CD4-positive, alpha-beta T cell treated with Interleukin-10 for 1 hour (primary cell): ENCODE results near the gene KMT2B.
"Not testable (repeated sequence)": the region's sequence is repeated elsewhere in the genome, so short reads cannot be mapped to it uniquely, and the experiment has no call there.

Experiments
- DNase-seq: peaks from one replicate; pipeline ENCODE4 v3.0.0-alpha.2; 2020

KMT2B gene

DNA sequence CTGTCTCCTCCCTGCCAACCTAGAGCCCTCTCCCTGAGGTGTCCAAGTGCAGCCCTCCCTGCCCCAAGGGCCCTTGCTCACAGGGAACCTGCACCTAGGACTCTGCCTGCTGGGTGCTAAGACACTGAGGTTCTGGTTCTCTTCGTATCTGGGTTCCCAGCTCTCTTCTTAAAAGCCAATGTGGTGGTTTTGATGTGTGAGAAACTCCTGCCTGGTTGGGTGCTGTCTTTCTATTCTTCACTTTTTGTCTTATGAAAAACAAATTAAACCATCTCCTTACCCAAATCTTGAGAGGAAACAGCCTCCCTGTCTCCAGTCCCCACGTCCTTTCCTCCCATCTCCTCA lies 4.3 kb upstream of the KMT2B start:
- no peak for DNase-seq

DNA sequence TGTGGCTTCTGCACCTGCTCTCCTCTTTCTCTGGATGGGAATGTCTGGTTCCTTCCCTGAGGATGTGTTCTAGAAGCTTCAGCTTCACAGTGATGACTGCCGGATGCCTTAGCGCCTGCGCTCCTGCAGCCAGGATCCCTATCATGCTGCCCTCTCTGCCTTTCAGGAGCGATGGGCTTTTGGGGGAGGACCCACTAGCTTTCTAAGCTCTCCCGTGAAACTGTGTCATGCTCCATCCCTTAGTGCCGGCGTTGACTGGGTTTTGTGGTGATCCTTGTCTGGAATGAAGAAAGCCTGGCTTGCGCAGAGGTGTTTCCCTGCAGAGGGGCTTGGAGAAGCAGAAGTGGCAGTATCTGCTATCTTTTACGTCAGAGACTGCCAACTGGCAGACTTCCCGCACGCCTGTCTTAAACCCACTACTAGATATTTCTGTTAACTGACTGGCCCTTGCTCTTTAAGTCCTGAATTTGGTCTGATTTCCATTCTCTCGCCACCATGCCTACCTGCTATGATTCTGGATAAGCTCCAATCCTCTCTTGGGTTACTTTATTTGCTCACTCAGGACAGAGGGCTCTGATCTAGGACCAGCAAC lies 3.8 kb upstream of the KMT2B start:
- no peak for DNase-seq

DNA sequence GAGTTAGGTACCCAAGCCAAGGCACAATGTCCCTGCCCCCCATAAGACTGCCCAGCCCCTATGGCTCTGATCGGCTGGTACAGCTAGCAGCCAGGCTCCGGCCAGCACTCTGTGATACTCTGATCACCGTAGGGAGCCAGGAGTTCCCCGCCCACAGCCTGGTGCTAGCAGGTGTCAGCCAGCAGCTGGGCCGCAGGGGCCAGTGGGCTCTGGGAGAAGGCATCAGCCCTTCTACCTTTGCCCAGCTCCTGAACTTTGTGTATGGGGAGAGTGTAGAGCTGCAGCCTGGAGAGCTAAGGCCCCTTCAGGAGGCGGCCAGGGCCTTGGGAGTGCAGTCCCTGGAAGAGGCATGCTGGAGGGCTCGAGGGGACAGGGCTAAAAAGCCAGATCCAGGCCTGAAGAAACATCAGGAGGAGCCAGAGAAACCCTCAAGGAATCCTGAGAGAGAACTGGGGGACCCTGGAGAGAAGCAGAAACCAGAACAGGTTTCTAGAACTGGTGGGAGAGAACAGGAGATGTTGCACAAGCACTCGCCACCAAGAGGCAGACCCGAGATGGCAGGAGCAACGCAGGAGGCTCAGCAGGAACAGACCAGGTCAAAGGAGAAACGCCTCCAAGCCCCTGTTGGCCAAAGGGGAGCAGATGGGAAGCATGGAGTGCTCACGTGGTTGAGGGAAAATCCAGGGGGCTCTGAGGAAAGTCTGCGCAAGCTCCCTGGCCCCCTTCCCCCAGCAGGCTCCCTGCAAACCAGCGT lies 3.0 kb upstream of the KMT2B start:
- DNase-seq: no peak

DNA sequence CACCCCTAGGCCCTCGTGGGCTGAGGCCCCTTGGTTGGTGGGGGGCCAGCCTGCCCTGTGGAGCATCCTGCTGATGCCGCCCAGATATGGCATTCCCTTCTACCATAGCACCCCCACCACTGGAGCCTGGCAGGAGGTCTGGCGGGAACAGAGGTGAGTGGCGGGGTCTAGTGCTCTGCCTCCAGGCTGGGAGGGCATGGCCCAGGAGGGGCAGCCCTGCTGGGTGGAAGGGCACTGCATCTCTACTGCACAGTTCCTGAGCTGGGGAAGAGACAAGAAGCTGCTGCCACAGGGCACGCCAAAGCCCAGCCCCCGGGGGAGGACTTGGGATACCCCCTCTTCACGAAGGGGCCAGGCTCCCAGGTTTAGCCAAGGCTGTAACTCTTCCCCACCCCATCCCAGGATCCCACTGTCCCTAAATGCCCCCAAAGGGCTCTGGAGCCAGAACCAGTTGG lies 2.4 kb upstream of the KMT2B start:
- DNase-seq: no peak

DNA sequence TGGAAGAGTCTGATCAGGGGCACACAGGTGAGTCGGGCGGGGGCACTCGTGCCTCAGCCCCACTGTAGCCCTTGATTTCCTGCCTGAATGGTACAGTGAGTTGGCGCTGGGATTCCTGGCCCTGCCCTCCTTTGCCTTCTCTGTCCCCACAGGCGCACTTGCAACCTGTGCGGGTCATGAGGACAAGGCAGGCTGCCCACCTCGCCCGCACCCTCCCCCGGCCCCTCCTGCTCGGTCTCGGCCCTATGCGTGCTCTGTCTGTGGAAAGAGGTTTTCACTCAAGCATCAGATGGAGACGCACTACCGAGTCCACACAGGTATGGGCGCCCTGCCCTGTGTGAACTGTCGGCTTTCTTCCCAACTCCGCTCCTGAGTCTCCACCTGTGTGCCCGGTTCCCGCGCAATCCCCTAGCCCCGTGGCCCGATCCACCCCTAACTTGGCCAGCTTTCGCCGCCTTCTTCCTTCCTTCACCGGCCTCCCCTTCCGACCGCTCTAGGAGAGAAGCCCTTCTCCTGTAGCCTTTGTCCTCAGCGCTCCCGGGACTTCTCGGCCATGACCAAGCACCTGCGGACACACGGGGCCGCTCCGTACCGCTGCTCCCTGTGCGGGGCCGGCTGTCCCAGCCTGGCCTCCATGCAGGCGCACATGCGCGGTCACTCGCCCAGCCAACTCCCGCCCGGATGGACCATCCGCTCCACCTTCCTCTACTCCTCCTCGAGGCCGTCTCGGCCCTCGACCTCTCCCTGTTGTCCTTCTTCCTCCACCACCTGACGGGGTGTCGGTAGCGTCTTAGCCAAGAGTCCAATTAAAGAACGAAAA lies 1.6 kb upstream of the KMT2B start:
- peak; percentile 16 for DNase-seq

DNA sequence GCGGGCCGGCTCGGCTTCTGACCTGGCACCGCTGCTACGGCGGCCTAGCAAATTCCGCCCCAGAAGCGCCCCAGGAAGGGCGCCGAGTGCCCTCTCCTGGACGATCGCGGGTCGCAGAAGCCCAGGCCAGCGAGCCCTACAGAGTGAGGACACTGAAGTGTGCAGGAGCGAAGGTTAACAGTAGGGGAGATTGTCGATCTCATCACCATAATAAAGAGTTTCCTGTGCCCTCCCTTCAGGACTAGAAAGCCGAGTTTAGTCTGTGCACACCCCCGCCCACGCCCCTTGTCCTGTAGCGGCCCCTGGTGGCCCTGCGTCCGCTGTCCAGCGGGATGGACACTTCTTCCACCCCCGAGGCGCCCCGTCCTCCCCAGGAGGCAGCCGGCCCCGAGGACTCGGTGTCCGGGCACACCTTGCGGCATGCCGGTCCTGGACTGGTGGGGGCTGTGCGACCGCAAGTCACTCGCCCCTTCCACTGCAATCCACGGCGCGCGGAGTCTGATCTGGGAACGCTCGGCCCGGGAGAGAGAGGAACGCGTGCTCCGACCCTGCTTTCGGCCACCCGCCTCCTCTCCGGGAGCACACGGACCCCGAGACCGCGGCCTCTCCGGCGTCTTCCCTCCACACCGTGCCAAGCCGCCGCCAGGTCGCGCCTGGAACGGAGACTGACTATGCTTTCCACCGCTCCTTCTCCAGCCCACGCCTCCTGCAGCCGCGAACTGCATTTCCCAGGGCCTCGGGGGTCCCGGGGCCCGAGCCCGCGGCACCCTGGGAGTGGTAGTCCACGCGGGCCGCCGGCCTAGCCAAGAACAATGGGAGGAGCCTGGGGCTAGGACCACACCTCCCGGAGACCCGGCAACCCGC lies 770 bp upstream of the KMT2B start:
- peak; percentile 98 for DNase-seq

DNA sequence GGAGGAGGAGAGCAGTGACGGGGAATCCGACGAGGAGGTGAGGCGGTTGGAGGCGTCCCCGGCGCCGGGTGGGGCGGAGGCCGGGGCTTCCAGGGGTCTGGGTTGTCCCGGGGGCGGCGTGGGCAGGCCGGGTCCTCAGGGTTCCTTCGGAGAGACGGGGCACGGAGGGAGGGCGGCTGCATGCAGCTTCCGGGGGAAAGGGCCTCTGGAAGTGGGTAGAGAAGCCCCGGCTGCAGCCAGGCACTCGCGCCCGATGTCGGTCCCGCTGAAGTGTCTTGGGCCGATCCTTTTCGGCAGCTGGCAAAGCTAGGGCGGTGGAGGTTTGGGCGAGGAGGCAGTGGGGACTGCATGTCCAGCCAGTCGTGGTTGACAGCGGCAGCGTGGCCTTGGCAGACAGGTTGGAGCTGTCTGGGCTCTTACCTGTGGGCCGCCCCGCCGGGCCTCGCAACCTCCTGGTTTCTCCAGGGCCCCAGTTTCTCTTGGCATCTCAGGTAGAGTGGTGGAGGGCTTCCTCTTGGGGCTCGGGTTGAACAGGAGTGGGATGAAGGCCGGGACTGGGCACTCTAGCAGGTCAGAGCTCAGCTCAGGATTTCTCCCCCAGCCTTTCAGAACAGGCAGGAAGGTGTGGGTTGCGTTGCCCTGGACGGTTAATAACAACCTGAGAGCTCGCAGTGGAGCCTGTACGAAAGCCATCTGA lies 690 bp downstream of the KMT2B start:
- peak; percentile 42 for DNase-seq

DNA sequence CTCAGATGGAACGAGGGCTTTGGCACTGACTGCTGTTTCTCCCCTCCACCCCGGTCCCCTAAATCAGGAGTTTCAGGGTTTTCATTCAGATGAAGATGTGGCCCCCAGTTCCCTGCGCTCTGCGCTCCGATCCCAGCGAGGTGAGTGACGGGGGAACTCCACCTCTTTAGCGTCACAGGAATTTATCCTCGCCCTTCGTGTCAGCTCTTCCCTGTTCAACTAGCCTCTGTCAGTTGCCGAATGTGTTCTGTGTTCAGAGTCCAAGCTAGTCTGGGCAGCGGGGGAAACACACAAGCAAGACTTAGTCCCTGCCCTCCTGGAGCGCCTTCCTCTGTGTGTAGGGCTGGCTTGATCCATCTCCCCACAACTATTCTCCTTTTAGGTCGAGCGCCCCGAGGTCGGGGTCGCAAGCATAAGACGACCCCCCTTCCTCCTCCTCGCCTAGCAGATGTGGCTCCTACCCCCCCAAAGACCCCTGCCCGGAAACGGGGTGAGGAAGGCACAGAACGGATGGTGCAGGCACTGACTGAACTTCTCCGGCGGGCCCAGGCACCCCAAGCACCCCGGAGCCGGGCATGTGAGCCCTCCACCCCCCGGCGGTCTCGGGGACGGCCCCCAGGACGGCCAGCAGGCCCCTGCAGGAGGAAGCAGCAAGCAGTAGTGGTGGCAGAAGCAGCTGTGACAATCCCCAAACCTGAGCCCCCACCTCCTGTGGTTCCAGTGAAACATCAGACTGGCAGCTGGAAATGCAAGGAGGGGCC lies 1.8 kb downstream of the KMT2B start:
- DNase-seq: no peak

DNA sequence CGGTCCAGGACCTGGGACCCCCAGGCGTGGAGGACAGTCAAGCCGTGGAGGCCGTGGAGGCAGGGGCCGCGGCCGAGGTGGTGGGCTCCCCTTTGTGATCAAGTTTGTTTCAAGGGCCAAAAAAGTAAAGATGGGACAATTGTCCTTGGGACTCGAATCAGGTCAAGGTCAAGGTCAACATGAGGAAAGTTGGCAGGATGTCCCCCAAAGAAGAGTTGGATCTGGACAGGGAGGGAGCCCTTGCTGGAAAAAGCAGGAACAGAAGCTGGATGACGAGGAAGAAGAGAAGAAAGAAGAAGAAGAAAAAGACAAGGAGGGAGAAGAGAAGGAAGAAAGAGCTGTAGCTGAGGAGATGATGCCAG lies 2.3 kb downstream of the KMT2B start:
- no peak for DNase-seq

DNA sequence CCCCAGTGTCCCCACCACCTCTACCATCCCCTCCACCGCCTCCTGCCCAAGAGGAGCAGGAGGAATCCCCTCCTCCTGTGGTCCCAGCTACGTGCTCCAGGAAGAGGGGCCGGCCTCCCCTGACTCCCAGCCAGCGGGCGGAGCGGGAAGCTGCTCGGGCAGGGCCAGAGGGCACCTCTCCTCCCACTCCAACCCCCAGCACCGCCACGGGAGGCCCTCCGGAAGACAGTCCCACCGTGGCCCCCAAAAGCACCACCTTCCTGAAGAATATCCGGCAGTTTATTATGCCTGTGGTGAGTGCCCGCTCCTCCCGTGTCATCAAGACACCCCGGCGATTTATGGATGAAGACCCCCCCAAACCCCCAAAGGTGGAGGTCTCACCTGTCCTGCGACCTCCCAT lies 2.8 kb downstream of the KMT2B start:
- no peak for DNase-seq

DNA sequence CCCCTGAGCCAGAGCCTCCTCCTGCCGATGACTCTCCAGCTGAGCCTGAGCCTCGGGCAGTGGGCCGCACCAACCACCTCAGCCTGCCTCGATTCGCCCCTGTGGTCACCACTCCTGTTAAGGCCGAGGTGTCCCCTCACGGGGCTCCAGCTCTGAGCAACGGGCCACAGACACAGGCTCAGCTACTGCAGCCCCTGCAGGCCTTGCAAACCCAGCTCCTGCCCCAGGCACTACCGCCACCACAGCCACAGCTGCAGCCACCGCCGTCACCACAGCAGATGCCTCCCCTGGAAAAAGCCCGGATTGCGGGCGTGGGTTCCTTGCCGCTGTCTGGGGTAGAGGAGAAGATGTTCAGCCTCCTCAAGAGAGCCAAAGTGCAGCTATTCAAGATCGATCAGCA lies 3.6 kb downstream of the KMT2B start:
- DNase-seq: no peak

DNA sequence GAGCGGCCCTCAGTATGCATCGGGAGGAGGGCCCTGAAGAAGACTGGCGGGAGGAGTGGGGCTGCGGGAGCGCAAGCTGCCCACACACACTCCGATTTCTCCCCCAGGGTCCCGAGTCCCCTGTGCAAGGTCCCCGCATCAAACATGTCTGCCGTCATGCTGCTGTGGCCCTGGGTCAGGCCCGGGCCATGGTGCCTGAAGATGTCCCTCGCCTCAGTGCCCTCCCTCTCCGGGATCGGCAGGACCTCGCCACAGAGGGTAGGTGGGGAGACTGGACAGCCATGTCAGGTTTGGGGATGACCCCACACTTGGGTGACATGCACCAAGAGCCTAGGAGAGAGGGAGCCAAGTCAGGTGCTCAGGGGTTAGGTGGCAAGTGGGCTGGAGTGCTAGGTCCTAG lies 4.7 kb downstream of the KMT2B start:
- no peak for DNase-seq

DNA sequence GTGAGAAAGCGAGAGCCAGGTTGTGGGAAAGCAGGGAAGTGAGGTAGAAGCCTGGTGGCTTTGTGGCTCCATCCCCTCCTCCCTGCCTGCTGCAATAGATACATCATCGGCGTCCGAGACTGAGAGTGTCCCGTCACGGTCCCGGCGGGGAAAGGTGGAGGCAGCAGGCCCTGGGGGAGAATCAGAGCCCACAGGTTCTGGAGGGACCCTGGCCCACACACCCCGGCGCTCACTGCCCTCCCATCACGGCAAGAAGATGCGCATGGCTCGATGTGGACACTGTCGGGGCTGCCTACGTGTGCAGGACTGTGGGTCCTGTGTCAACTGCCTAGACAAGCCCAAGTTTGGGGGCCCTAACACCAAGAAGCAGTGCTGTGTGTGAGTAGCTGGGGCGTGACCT lies 5.1 kb downstream of the KMT2B start:
- no peak for DNase-seq

DNA sequence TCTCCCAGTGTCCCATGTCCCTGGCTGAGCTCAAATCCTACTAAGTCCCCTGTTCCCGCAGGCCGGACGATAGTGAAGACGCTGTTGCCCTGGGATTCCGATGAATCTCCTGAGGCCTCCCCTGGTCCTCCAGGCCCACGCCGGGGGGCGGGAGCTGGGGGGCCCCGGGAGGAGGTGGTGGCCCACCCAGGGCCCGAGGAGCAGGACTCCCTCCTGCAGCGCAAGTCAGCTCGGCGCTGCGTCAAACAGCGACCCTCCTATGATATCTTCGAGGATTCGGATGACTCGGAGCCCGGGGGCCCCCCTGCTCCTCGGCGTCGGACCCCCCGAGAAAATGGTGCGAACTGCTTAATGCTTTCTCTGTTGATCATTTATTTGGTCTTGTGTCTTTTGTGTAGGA lies 5.9 kb downstream of the KMT2B start:
- DNase-seq: no peak

DNA sequence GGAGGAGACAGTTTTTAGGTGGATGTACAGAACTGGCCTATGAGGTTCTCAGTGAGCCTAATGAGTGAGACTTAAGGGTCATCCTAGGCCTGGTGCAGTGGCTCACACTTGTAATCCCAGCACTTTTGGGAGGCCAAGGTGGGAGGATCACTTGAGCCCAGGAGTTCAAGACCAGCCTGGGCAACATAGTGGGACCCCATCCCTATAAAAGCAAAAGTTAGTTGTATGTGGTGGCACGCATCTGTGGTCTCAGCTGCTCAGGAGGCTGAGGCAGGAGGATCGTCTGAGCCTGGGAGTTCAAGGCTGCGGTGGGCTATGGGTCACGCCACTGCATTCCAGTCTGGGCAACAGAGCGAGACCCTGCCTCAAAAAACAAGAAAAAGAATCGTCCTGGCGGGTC lies 6.3 kb downstream of the KMT2B start:
- DNase-seq: not testable (repeated sequence)

DNA sequence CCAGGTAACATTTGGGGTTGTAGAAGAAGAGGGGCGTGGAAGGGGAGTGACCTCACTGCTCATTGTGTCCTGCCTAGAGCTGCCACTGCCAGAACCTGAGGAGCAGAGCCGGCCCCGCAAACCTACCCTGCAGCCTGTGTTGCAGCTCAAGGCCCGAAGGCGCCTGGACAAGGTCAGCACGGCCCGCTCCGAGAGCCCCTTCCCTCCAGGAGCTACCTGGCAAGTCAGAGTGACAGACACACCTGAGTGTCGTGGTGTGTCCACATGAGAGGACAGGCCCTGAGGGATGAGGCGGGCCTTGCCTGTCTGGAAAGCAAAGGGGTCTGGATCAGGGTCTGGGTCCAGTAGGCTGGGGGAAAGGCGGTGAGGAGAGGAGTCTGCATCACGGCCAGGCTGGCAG lies 6.8 kb downstream of the KMT2B start:
- no peak for DNase-seq

DNA sequence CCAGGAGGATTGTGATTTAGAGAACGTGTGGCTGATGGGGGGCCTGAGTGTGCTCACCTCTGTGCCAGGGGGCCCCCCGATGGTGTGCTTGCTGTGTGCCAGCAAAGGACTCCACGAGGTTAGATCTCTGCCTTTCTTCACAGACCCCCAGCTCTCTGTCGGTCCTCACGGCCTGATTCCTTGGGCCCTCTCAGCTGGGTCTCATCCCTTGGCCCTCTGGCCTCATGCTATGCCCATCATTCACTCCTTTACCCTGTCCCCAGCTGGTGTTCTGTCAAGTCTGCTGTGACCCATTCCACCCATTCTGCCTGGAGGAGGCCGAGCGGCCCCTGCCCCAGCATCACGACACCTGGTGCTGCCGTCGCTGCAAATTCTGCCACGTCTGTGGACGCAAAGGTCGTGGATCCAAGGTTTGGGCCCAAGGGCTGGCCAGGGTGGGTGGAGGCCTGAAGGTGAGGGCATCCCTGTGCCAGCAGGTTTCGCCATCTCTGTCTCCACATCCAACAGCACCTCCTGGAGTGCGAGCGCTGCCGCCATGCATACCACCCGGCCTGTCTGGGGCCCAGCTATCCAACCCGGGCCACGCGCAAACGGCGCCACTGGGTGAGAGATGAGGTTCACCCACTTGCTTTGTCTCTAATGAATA lies 7.5 kb downstream of the KMT2B start:
- DNase-seq: no peak

DNA sequence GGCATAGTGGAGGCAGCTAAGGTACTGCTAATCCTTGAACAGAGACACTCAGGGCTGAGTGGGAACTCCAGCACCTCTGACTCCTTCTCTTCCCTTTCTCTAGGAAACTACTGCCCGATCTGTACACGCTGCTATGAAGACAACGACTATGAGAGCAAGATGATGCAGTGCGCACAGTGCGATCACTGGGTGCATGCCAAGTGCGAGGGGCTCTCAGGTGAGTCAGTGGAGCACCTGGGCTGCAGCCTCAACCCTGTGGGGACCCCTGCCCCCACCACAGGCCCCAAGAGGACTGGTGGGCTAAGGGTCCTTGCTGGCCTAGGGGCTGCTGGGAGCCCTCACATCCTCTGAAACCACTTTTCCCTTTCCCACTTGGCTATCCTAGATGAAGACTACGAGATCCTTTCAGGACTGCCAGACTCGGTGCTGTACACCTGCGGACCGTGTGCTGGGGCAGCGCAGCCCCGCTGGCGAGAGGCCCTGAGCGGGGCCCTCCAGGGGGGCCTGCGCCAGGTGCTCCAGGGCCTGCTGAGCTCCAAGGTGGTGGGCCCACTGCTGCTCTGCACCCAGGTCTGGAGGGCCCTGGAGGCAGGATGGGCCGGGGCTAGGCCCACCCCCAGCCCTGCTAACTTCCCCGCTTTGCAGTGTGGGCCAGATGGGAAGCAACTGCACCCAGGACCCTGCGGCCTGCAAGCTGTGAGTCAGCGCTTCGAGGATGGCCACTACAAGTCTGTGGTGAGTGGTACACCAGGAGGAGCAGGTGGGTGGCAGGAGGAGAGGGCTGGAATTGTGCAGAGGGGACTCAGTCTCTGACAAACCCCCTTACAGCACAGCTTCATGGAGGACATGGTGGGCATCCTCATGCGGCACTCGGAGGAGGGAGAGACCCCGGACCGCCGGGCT lies 9.5 kb downstream of the KMT2B start:
- no peak for DNase-seq

DNA sequence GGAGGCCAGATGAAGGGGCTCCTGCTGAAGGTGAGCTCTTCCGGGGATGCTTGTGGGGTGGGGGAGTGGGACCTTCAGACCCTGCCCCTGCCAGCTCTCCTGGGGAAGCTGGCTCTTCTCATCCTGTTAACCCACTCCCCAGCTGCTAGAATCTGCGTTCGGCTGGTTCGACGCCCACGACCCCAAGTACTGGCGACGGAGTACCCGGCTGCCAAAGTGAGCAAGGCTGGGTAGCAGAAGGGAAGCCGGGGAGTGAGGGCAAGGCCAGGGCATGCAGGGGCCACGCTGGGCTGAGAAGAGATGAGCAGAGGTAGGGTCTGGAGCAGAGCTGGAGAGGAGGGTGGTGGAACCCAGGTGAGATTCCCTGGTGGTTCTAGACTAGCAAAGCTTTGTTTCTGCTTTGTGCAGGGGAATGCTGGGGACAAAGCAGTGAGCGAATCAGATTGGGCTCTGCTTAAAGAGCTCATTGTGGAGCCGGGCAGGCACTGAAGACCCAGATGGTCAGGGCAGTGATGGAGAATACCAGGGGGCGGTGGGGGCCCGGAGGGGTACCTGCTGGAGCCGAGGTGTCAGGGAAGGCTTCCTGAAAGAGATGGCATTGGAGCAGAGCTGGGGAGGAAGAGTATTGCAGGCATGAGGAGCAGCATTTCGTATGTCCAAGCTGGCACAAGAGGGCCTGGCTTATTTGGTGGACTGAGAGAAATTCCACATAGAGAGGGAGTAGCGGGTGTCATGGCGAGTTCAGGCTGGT lies 10.3 kb downstream of the KMT2B start:
- no peak for DNase-seq
